HG02970 (cell line): ENCODE data around the gene PCDHA1.
"Not testable (repeated sequence)": the region's sequence is repeated elsewhere in the genome, so short reads cannot be mapped to it uniquely, and the experiment has no call there.

ENCODE experiments used
- ATAC-seq: cut with Tn5 transposase; IDR thresholded peaks from one replicate; pipeline ENCODE4 v1.9.1; 2021; ENCODE audit warnings: mild to moderate bottlenecking, moderate library complexity, moderate number of reproducible peaks; ENCODE audit not compliant: unreplicated experiment, low FRiP score

PCDHA1 gene

DNA sequence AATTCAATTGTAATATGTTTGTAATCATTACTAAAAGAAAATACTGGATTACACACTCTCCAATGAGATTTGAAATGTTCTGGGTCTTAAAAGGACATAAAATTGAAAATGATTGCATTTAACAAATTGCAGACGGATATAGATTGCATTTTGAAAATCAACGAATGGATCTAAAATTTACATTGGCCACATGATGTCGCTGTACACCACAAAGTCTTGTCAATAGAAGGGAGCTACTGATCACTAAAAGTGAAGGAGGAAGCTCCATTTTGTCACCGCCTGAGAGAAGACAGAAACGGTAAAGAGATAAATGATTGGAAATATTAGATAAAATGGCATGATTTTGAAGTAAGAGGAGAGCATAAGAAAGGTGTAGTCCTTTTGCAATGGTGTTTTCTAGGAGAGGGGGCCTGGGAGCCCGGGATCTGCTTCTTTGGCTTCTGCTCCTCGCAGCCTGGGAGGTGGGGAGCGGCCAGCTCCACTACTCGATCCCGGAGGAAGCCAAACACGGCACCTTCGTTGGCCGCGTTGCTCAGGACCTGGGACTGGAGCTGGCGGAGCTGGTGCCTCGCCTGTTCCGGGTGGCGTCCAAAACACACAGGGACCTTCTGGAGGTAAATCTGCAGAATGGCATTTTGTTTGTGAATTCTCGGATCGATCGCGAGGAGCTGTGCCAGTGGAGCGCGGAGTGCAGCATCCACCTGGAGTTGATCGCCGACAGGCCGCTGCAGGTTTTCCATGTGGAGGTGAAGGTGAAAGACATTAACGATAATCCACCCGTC lies at the start of gene PCDHA1:
TSS of gene PCDHA1 (plus strand) at position 236 of the 782 bp plus-strand sequence.
- no peak for ATAC-seq

DNA sequence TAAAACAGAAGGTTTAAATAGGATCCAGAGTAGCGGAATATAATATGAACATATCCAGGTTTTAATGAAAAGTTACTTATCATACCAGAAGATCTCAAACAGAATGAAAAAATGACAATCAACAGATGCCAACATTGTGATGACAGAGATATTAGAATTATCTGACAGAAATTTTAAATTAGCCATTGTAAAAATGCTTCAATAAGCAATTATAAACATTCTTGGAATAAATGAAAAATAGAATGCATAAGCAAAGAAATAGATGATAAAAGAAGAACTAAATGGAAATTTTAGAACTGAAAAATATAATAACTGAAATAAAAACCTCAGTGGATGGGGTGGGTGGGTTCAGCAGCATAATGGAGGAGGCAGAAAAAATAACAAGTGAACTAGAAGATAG lies 48.5 kb upstream of the PCDHA1 start:
- ATAC-seq, result no peak

DNA sequence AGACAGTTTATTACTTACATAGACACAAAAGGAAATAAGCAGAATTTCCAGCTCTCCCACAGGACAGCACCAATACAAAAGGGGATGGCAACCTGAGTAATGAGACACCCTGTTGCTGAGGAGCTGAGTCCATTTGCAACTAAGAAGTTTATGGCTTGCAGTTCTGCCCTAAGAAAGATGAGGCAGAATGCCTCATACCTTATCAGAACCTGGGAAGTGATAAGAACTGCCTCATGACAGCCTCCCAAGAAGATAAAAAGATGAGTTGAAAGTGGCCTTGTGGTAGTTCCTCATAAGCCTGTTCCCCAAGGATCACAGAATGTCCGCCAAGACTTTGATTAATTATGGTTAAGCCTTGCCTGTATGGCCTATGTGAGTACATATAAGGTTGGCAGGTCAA lies 44.0 kb upstream of the PCDHA1 start:
- ATAC-seq, result no peak

DNA sequence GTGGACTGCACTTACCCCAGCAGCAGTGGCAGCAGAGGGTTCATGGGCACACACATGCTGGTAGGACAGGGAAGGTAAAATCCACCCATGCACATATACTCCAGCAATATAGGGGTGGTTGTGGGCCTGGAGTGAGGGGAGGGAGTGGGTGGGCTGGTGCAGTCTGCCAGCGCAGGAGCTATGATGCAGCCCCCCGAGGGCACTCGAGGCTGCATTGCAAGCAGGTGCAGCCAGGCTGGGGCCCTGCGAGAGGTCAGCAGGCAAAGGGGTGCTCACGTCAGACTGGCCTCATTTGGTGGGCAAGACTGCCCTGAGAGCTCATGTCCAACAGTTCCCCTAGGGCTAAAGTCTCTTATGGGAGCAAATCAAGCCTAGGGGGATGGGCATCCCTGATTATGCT lies 32.4 kb upstream of the PCDHA1 start:
- no peak for ATAC-seq

DNA sequence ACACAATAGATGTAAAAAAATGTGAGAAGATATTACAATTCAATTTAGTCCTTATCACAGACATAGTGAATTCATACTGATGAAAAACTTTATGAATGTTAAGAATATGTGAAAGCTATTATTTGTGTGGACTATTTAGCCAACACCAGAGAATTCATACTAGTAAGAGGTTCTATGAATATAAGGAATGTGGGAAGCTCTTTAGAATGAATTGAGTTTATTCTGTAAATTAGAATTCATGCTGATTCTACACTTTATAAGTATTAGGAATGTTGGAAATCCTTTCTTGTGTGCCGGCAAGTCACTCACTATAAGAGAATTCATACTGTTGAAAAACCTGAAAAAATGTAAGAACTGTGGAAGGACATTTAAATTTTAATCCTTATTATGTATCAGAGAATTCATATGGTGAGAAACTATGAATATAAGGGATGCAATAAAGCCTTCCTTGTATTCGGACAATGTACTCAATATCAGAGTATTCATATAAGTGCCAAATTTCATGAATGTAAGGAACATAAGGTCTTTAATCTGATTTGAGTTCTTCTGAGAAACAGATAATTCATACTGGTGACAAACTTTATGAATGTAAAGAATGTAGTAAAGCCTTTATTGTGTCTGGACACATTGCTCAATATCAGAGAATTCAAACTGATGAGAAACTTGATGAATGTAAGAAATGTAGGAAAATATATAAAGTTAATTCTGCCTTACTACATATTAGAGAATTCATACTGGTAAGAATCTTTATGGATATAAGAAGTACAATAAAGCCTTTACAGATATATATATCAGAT lies 21.6 kb upstream of the PCDHA1 start:
- ATAC-seq, result no peak

DNA sequence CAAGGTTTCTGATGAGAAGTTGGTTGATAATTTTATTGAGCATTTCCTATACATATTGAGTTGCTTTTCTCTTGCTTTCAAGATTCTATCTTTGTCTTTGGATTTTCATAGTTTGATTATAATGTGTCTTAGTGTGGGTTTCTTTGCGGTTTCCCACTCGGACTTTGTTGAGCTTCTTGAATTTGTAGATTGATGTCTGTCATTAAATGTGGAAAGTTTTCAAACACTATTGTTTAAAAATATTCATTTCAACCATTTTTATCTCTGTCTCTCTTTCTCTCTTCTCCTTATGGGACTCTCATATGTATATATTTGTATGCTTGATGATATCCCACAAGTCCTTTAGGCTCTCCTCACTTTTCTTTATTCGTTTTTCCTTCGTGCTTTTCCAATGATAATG lies 18.5 kb upstream of the PCDHA1 start:
- no peak for ATAC-seq

DNA sequence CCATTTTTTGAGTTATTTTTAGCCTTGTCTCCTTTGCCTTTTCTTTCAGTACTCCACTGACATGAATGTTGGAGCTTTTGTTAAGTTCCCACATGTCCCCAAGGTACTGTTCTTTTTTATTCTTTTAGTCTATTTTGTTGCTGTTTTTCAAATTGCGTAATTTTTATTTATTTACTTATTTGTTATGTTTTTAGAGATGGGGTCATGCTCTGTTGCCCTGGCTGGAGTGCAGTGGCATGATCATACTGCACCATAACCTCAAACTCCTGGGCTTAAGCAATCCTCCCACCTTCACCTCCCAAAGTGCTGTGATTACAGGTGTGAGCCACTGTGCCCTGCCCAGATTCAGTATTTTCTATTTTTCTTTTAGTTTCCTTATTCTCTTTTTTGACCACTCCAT lies 5.4 kb upstream of the PCDHA1 start:
- no peak for ATAC-seq

DNA sequence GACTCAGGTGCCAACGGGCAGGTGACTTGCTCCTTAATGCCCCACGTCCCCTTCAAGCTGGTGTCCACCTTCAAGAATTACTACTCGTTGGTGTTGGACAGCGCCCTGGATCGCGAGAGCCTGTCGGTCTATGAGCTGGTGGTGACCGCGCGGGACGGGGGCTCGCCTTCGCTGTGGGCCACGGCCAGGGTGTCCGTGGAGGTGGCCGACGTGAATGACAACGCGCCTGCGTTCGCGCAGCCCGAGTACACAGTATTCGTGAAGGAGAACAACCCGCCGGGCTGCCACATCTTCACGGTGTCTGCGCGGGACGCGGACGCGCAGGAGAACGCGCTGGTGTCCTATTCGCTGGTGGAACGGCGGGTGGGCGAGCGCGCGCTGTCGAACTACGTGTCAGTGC lies 1.5 kb downstream of the PCDHA1 start:
- not testable (repeated sequence) for ATAC-seq

DNA sequence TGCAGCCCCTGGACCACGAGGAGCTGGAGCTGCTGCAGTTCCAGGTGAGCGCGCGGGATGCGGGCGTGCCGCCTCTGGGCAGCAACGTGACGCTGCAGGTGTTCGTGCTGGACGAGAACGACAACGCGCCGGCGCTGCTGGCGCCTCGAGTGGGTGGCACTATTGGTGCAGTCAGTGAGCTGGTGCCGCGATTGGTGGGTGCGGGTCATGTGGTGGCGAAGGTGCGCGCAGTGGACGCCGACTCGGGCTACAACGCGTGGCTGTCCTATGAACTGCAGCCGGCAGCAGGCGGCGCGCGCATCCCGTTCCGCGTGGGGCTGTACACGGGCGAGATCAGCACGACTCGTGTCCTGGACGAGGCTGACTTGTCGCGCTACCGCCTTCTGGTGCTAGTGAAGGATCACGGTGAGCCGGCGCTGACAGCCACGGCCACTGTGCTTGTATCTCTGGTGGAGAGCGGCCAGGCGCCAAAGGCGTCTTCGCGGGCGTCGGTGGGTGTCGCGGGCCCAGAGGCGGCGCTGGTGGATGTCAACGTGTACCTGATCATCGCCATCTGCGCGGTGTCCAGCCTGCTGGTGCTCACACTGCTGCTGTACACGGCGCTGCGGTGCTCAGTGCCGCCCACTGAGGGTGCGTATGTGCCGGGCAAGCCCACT lies 2.0 kb downstream of the PCDHA1 start:
- not testable (repeated sequence) for ATAC-seq

DNA sequence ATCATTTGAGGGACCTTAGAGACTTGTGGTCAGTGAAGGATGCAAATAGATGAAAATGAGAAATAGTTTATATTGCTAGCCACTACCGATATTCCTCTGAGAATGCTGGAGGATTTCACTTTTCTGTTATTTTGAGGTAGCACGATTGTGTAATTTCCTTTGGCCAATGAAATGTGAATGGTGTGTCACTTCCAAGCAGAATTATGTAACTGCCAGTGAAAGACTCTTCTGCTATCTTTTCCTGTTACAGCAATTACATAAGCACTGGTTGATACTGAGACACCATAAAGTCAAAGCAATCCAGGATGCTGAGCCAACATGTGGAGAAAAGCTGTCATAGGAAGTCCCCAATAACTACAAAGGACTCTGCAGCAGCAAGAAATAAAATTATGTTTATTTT lies 5.1 kb downstream of the PCDHA1 start:
- no peak for ATAC-seq

DNA sequence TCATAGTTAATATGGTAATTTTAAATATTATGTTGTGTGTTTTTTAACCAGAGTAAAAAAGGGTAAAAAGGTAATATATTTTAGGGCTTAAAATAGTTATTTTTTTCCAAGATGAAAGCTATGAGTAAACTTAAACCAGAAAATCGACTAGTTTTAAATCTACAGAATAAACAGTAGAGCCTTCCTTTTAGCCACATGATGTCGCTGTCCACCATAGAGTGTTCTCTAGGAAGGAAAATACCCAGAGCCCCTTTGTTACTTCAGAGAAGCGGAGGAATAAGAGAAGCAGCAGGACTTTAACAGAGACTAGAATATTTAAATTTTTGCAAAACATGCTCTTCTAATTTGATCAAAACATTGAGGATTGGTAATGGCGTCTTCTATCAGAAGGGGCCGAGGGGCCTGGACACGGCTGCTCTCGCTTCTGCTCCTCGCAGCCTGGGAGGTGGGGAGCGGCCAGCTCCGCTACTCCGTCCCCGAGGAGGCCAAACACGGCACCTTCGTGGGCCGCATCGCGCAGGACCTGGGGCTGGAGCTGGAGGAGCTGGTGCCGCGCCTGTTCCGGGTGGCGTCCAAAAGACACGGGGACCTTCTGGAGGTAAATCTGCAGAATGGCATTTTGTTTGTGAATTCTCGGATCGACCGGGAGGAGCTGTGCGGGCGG lies 8.8 kb downstream of the PCDHA1 start, which contains the start of gene PCDHA2:
TSS of gene PCDHA2 (plus strand) at position 258 of the 664 bp plus-strand sequence.
- no peak for ATAC-seq

DNA sequence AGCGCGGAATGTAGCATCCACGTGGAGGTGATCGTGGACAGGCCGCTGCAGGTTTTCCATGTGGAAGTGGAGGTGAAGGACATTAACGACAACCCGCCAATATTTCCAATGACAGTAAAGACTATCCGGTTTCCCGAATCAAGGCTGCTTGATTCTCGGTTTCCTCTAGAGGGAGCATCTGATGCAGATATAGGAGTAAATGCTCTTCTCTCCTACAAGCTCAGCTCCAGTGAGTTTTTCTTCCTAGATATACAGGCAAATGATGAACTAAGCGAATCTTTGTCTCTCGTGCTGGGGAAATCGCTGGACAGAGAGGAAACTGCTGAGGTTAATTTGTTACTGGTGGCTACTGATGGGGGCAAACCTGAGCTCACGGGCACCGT lies 9.3 kb downstream of the PCDHA1 start:
- no peak for ATAC-seq

DNA sequence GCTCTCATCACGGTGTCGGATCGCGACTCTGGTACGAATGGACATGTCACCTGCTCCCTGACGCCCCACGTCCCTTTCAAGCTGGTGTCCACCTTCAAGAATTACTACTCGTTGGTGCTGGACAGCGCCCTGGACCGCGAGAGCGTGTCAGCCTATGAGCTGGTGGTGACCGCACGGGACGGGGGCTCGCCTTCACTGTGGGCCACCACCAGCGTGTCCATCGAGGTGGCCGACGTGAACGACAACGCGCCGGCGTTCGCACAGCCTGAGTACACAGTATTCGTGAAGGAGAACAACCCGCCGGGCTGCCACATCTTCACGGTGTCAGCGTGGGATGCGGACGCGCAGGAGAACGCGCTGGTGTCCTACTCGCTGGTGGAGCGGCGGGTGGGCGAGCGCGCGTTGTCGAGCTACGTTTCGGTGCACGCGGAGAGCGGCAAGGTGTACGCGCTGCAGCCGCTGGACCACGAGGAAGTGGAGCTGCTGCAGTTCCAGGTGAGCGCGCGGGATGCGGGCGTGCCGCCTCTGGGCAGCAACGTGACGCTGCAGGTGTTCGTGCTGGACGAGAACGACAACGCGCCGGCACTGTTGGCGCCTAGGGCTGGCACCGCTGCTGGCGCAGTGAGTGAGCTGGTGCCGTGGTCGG lies 10.3 kb downstream of the PCDHA1 start:
- not testable (repeated sequence) for ATAC-seq

DNA sequence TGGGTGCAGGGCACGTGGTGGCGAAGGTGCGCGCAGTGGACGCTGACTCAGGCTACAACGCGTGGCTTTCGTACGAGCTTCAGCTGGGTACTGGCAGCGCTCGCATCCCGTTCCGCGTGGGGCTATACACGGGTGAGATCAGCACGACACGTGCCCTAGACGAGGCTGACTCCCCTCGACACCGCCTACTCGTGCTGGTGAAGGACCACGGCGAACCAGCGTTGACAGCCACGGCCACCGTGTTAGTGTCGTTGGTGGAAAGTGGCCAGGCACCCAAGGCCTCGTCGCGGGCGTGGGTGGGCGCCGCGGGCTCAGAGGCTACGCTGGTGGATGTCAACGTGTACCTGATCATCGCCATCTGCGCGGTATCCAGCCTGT lies 10.8 kb downstream of the PCDHA1 start:
- ATAC-seq, result no peak

DNA sequence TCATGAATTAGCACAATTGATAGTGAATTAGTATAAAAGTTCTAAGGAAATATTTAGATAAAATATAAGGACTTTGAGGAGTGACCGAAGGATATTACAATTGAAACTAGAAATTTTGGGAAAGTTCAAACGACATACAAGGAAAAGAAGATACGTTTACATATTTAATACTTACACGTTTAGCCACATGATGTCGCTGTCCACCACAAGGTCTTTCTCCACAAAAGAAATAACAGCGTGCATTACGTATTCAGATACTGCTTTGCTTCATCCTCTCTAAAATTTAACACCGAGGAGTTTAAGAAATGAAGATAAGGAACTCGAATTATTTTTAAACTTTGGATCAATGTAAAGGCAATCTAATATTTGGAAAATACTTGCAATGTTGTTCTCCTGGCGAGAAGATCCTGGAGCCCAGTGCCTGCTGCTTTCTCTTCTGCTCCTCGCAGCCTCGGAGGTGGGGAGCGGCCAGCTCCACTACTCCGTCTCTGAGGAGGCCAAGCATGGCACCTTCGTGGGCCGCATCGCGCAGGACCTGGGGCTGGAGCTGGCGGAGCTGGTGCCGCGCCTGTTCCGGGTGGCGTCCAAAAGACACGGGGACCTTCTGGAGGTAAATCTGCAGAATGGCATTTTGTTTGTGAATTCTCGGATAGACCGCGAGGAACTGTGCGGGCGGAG lies 15.0 kb downstream of the PCDHA1 start, which contains the start of gene PCDHA3:
TSS of gene PCDHA3 (plus strand) at position 242 of the 678 bp plus-strand sequence.
- no peak for ATAC-seq

DNA sequence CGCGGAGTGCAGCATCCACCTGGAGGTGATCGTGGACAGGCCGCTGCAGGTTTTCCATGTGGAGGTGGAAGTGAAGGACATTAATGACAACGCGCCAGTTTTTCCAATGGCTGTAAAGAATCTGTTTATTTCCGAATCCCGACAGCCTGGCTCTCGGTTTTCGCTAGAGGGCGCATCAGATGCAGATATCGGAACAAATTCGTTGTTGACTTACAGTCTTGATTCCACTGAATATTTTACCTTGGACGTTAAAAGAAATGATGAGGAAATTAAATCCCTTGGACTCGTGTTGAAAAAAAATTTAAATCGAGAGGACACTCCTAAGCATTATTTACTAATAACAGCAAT lies 15.5 kb downstream of the PCDHA1 start:
- no peak for ATAC-seq

DNA sequence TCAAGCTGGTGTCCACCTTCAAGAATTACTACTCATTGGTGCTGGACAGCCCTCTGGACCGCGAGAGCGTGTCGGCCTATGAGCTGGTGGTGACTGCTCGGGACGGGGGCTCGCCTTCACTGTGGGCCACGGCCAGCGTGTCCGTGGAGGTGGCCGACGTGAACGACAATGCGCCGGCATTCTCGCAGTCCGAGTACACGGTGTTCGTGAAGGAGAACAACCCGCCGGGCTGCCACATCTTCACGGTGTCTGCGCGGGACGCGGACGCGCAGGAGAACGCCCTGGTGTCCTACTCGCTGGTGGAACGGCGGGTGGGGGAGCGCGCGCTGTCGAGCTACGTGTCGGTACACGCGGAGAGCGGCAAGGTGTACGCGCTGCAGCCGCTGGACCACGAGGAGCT lies 16.4 kb downstream of the PCDHA1 start:
- not testable (repeated sequence) for ATAC-seq

DNA sequence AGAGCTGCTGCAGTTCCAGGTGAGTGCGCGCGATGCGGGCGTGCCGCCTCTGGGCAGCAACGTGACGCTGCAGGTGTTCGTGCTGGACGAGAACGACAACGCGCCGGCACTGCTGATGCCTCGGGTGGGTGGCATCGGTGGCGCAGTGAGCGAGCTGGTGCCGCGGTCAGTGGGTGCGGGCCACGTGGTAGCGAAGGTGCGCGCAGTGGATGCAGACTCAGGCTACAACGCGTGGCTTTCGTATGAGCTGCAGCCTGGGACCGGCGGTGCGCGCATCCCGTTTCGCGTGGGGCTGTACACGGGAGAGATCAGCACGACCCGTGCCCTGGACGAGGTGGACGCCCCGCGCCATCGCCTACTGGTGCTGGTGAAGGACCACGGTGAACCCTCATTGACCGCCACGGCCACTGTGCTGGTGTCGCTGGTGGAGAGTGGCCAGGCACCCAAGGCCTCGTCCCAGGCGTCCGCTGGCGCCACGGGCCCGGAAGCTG lies 16.9 kb downstream of the PCDHA1 start:
- no peak for ATAC-seq
